ENCODE data around the gene PRCD. TPM values are rescaled to one million over a fixed set of nuclear protein-coding genes. Genes with fewer than 3 reads are reported as not detected.
A peak's percentile ranks its signal among the peaks of the same experiment; 100 is the strongest.

PRCD gene
- total RNA-seq, 1 experiment from 2014 or later: 0.86 TPM

GRCh38 chr17:76540381-76541300 lies 797 bp downstream of the PRCD start:
- peak; percentile 94 for DNase-seq (ENCODE audit: low read depth)

GRCh38 chr17:76541739-76542454 lies 2.1 kb downstream of the PRCD start:
- DNase-seq (ENCODE audit: low read depth): no peak

GRCh38 chr17:76542566-76542971 lies 2.7 kb downstream of the PRCD start:
- no peak for DNase-seq (ENCODE audit: low read depth)

DNA sequence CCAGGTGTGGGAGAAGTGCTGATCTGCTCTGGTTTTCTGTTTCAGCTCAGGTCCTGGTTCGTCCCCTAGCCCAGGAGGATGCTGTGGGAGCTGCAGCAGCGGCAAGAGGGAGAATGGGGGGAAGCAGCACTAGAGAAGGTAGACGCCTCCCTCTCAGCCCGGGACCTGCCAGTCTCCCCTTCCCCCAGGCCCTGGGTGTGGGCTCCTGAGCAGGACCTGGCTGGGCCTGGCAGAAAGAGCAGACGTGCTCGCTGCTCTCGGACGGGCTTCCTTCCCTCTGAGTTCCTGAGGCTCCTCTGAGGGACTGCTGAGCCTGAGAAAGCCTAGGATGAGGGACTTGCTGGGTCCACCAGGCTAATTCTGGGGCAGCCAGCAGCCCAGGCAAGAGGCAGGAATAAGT lies 3.1 kb downstream of the PRCD start:
- no peak for DNase-seq (ENCODE audit: low read depth)

DNA sequence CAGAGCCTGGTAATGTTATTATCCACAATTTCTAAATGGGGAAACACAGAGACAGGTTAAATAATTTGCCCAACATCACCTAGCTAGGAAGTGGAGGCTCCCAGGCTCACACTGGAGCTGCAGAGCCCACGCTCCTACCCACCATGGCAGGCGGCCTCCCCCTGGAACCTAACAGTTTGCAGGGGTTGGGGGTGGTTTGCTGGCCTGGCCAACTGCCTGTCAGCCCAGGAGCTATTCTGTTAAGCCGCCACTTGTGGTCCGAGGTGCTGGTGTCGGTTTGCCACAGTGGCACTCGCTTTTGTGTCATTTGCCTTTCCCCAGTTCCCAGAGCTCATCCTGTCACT lies 3.6 kb downstream of the PRCD start:
- no peak for DNase-seq (ENCODE audit: low read depth)

DNA sequence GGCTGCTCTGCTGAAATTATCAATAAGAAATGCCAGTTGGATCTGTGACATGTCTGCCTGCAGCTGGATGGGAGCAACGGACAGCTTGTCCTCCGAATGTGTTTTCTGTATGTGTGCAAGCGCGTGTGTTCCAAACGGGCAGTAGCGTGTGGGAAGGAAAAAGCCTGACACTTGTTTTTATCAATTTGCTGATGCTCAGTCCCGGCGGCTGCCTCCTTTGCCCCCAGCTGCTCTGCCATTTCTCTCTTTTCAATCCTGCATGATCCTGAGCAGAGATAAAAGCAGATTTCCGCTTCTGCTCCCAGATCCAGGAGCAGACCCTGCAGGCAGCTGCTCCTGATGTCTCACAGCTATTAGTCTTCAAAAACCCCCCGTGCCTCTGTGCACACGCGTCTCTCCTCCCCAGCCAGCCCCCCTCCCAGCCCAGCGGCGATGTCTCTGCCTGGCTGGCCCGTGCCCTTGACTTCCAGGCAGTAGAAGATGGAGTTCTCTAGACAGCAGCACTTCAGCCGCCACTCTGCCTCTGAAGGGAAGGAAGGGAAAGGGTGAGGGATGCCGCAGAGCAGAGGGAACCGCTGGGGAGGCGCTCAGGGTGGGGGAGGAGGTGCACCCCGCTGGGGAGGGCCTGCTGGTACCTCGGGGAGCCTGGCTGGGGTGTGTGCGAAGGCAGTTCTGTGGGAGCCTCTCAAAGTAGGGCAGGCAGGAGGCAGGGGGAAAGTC lies 4.1 kb downstream of the PRCD start:
- no peak for DNase-seq (ENCODE audit: low read depth)

- DNase-seq (ENCODE audit: low read depth): no peak
These were observed 4.9 kb downstream of the PRCD start for GRCh38 chr17:76544546-76545365.

DNA sequence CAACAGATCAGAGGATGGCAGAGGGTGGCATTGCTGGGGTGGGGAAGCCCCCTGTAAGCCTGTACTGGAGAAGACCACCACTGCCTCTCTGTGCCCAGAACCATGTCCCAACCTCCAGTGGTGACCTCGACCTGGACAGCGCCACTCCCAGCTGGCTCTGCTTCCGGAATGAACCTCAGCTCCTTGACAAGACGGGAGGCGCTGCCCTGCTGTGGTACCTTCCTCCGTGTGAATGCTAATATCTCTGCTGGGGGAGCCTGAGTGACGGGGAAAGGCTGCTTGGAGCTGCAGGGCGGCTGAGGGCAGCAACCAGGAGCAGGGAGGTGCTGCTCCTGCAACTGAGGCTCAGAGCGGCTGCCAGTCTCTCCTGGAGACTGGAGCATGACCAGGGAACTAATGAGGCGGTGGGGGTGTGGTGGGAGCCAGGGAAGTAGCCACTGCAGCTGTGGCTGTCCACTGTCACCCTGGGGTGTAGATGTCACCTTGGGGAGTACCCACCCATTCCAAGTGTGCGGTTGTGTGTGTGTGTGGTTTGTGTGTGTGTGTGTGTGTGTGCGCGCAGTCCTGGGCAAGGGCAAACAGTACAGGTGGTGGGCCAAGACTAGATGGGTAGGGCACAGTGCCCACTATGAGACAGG lies 6.2 kb downstream of the PRCD start:
- no peak for DNase-seq (ENCODE audit: low read depth)

DNA sequence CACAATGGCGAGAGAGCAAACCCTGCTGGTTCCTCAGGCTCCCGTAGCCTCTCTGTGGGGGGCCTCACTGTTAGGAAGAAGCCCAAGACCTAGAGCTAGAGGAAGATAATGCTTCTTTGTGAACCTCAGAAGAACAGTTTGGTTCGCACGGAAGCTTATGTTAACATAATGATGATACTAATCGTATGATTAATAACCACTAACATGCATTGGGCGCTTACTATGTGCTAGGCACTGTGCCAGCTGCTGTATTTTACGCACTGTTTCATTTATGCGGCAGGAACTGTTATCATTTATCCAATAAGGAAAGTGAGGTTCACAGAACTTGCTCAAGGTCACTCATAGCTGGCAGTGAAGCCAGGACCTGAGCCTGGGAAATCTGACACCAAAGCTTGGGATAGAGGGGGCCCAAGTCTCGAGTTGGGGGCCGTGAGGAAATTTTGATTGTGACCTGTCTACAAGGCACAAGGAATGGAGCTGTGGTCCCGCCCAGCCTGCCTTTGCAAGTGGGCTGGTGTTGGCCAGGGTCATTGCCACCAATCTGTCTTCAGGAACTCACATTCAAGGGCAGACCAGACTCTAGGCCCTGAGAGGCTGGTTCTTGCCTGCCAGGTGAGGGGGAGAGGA lies 6.8 kb downstream of the PRCD start:
- DNase-seq (ENCODE audit: low read depth): peak; percentile 59

- peak; percentile 70 for DNase-seq (ENCODE audit: low read depth)
These were observed 7.4 kb downstream of the PRCD start for GRCh38 chr17:76547183-76547641.

- DNase-seq (ENCODE audit: low read depth): no peak
These were observed 7.9 kb downstream of the PRCD start for GRCh38 chr17:76547642-76548202.

DNA sequence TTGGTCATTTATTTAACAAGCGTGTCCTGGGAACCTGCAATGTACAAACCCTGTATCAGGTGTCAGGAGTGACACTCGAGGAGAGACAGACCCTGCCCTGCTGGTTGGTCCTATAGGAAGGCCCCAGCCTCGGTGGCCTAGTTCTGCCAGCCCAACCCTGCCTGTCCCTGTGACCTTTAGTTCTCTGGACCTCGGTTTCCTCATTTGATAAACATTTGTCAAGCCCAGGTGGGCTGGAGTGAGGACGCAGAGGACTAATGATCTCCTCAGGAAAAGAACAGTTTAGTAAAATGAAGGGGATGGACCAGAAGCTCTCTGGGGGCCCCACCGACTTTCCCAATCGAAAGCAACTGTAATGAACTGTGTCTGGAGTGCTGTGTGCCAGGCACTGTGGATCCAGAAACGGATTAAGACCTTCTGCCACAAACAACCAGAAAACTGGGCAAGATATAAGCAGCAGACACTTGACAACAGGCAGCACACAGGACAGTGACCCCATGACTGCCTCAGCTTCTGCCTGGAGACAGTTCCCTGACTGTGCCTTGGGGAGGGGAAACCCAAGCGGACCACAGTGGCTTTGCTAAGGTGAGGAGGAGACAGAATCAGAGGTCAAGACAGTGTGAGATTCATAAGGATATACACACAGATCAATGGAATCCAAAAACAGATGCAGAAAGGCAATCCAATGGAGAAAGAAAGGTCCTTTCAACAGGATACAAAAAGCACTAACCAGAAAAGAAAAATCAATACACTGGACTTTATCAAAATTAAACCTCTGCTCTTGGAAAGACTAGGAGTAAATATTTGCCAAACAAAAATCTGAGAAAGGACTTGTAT lies 8.8 kb downstream of the PRCD start:
- no peak for DNase-seq (ENCODE audit: low read depth)

DNA sequence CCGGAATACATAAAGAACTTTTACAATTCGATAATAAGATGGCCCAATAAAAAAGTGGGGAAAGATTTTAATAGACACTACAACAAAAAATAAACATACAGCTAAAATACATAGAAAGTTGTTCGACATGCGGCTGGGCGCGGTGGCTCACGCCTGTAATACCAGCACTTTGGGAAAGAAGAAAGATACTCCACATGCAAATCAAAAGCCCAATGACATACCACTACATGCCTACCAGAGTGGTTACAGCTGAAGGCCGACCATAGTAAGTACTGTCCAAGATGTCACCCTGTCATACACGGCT lies 9.3 kb downstream of the PRCD start:
- no peak for DNase-seq (ENCODE audit: low read depth)

GRCh38 chr17:76549539-76549938 lies 9.7 kb downstream of the PRCD start:
- DNase-seq (ENCODE audit: low read depth): no peak

DNA sequence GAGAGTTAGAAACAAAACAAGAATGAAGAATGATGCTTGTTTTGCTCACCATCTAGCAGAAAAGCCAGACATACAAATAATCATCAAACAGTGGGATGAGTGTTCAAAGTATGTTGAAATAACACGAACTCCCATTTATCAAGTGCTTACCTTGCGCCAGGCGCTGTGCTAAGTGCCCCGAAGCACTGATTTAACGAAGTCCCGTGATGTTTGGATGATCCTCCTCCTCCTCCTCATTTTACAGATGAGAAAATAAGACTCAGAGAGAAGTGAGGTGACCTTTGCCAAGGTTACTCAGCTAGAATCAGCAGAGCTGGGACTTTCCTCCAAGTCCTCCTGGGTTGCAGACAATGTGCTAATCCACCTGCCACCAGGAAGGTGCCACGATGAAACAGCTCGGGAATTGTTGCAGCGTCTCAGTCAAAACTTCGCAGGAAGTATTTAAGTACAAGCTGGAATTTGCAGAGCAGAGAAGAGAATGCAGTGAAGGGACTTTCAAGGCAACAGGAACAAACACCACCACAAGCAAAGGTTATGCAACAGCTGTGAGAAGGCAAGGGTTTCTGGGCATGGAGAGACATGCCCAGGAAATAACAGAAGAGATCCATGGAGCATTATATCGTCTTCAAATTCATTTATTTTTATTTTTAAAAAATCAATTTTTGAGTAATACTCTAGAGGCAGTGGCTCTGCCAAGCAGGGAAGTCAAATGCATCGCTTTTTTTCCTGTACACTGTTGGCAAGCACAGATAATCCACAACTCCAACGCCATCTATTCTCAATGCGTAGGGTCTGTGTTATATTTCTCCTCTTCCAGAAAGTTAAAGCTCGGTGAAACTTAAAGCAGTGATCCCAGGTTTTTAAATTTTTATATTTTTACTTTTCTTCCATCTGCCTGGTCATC lies 11.1 kb downstream of the PRCD start:
- peak; percentile 67 for DNase-seq (ENCODE audit: low read depth)

DNA sequence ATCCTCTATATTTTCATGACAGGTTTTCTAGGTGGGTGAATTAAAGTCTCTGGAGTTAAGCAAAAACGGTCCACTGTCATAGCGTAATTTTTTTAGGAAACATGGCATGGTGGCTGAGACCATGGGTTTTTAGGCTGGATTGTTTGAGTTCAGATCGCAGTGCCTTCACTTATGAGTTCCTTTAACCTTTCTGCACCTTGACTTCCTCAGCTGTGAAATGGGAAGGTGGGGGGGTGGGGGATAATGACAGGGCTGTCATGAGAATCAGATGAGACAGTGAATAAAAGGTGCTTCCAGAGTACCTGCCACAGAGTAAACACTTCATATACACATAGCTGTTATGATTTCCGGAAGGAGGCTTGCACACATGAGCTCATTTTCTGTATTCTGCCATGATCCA lies 11.8 kb downstream of the PRCD start:
- no peak for DNase-seq (ENCODE audit: low read depth)

GRCh38 chr17:76553178-76553908 lies 13.5 kb downstream of the PRCD start:
- no peak for DNase-seq (ENCODE audit: low read depth)

GRCh38 chr17:76554131-76554530 lies 14.3 kb downstream of the PRCD start:
- no peak for DNase-seq (ENCODE audit: low read depth)

All from LHCN-M2 (cell line).